Loucy (cell line): ENCODE measurements around the gene KNCN.
A peak's percentile ranks its signal among the peaks of the same experiment; 100 is the strongest.

Experiments used
- H2AFZ ChIP-seq: fragments of 200-600 bp; sonication (generic); 2 replicates; pipeline ENCODE4 v1.6.0; 2016; ENCODE audit warnings: antibody characterized with exemption, mild to moderate bottlenecking, low read length, moderate library complexity
- H3F3A ChIP-seq: fragments of 200-600 bp; 2 replicates; pipeline ENCODE4 v1.6.0; 2016; ENCODE audit warnings: antibody characterized with exemption, low read depth, mild to moderate bottlenecking
- H3K27me3 ChIP-seq: fragments of 200-600 bp; sonication (generic); 2 replicates; pipeline ENCODE4 v1.6.1; 2014; ENCODE audit warnings: low read length, mild to moderate bottlenecking; ENCODE audit not compliant: insufficient read depth, poor library complexity, severe bottlenecking
- H3K36me3 ChIP-seq: fragments of 200-600 bp; sonication (generic); 2 replicates; pipeline ENCODE4 v1.6.1; 2016; ENCODE audit warnings: low read length; ENCODE audit not compliant: insufficient read depth
- H3K4me1 ChIP-seq: fragments of 200-600 bp; sonication (generic); 2 replicates; pipeline ENCODE4 v1.5.1; 2014; ENCODE audit warnings: low read length, mild to moderate bottlenecking; ENCODE audit not compliant: insufficient read depth, poor library complexity, severe bottlenecking
- H3K4me2 ChIP-seq: fragments of 200-600 bp; sonication (generic); 2 replicates; pipeline ENCODE4 v1.6.0; 2014; ENCODE audit warnings: antibody characterized with exemption, low read length, low read depth, mild to moderate bottlenecking; ENCODE audit not compliant: poor library complexity, severe bottlenecking
- H3K4me3 ChIP-seq: fragments of 200-600 bp; sonication (generic); 2 replicates; pipeline ENCODE4 v1.5.1; 2014; ENCODE audit warnings: low read length, mild to moderate bottlenecking, mixed read lengths; ENCODE audit not compliant: poor library complexity, severe bottlenecking
- H3K79me2 ChIP-seq: fragments of 200-600 bp; sonication (generic); 2 replicates; pipeline ENCODE4 v1.6.1; 2014; ENCODE audit warnings: low read length; ENCODE audit not compliant: insufficient read depth
- H3K9ac ChIP-seq: fragments of 200-600 bp; sonication (generic); 2 replicates; pipeline ENCODE4 v1.6.0; 2014; ENCODE audit warnings: mild to moderate bottlenecking, low read depth, low read length, moderate library complexity; ENCODE audit not compliant: poor library complexity, severe bottlenecking
- H3K9me2 ChIP-seq: fragments of 200-600 bp; sonication (generic); replicated peaks from 2 replicates; pipeline ENCODE4 v1.6.1; 2016; ENCODE audit warnings: low read depth, low read length, mixed read lengths
- H3K9me3 ChIP-seq: fragments of 200-600 bp; sonication (generic); 2 replicates; pipeline ENCODE4 v1.6.1; 2014; ENCODE audit warnings: mild to moderate bottlenecking, antibody characterized with exemption, low read length, low read depth; ENCODE audit not compliant: insufficient read depth
- H4K20me1 ChIP-seq: fragments of 200-600 bp; sonication (generic); 2 replicates; pipeline ENCODE4 v1.6.0; 2014; ENCODE audit warnings: antibody characterized with exemption, low read length, mild to moderate bottlenecking; ENCODE audit not compliant: insufficient read depth, poor library complexity, severe bottlenecking
- EZH2phosphoT487 ChIP-seq: fragments of 200-600 bp; IDR thresholded peaks from 2 replicates; pipeline ENCODE4 v1.6.1; 2018; ENCODE audit warnings: antibody characterized with exemption, mild to moderate bottlenecking, moderate library complexity, borderline replicate concordance
- TF ChIP-seq, protein P1 (sequence below): fragments of 200-600 bp; sonication (generic); conservative IDR thresholded peaks from 2 replicates; pipeline ENCODE4 v1.5.1; 2014; ENCODE audit warnings: mild to moderate bottlenecking, antibody characterized with exemption, low read length

KNCN gene

DNA sequence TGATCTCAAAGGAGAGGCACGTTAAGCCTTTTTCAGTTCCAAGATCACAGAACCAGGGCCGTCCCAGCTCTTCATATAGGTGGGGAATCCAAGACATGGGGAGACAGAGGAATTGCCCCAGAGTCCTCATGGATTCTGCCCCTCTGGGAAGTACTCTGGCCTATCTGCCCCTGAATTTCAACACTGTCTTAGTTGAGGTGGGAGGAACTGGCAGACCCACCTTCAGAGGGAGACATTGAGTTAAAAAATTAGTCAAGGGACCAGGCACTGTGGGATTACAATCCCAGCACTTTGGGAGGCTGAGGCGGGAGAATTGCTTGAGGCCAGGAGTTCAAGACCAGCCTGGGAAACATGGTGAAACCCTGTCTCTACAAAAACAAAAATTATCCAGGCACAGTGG, 2.1 kb upstream of the KNCN start:
- Histone ChIP-seq H3K9ac (no peak overlapping the region), H3K4me1 (peaks cover 7% of the 10 kb centered on the region), H3K4me3 (no peak overlapping the region), H3K36me3 (no peaks in the 10 kb centered on the region), H3K9me3 (no peaks in the 10 kb centered on the region), H4K20me1 (no peaks in the 10 kb centered on the region), H3K4me2 (no peak overlapping the region), H3K9me2 (no peaks in the 10 kb centered on the region), H2AFZ (0 out of 2 replicates have a peak overlapping the region, but pooled peaks have one; percentile 10), H3K27me3 (no peaks in the 10 kb centered on the region), H3K79me2 (no peaks in the 10 kb centered on the region), H3F3A (no peaks in the 10 kb centered on the region)
- TF ChIP-seq, protein P1, sequence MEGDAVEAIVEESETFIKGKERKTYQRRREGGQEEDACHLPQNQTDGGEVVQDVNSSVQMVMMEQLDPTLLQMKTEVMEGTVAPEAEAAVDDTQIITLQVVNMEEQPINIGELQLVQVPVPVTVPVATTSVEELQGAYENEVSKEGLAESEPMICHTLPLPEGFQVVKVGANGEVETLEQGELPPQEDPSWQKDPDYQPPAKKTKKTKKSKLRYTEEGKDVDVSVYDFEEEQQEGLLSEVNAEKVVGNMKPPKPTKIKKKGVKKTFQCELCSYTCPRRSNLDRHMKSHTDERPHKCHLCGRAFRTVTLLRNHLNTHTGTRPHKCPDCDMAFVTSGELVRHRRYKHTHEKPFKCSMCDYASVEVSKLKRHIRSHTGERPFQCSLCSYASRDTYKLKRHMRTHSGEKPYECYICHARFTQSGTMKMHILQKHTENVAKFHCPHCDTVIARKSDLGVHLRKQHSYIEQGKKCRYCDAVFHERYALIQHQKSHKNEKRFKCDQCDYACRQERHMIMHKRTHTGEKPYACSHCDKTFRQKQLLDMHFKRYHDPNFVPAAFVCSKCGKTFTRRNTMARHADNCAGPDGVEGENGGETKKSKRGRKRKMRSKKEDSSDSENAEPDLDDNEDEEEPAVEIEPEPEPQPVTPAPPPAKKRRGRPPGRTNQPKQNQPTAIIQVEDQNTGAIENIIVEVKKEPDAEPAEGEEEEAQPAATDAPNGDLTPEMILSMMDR = peak; percentile 20; the same call in 1 of the 2 replicates
- no peak for TF ChIP-seq EZH2phosphoT487

DNA sequence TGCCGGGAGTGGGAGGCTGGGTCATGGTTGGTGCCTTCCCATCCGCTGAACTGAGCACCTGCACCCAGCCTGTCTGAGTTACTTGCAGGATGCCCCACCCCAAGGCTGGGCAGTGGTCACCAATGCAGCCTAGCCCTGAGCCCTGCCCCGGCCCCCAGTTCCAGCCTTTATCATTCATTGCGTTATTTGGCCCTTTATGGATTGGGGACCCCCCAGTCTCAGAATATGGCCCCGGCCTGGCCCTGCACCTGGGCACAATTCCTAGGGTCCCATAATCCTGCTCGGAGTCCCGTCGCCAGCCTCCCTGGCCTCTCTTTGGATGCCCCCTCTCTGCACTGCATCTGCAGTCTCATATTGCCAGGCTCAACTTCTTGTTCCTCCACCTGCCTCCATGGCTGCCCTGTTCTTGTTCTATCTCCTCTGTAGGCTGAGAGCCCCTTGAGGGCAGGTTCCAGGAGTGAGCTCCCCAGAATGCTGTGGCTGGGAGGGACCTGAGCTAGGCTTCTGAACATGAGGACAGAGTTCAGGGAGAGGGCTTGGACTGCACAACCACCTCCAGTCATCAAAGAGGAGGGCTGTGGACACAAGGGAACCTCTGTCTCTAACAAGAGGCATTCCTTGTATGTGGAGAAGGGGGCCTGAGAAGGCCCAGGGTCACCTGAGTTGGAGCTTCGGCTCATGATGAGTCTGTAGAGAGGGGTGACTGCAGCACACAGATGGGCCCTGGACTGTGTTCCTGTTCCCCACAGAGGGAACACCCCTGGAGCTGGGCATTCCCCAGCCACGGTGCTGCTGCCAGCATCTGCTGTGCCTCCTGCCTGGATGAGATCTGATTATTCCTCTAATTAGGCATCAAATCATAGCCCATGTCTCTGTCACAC, 1.1 kb upstream of the KNCN start:
- H3K9me2 ChIP-seq = no peaks in the 10 kb centered on the region
- no peak overlapping the region for H3K9ac ChIP-seq
- H3K79me2 ChIP-seq = no peaks in the 10 kb centered on the region
- H4K20me1 ChIP-seq = no peaks in the 10 kb centered on the region
- H3K36me3 ChIP-seq = no peaks in the 10 kb centered on the region
- peaks cover 7% of the 10 kb centered on the region for H3K4me1 ChIP-seq
- no peak overlapping the region for H3K4me3 ChIP-seq
- no peaks in the 10 kb centered on the region for H3F3A ChIP-seq
- no peak for TF ChIP-seq EZH2phosphoT487
- TF ChIP-seq, protein P1 = no peak
- H2AFZ ChIP-seq = 0 out of 2 replicates have a peak overlapping the region, but pooled peaks have one; percentile 10
- H3K27me3 ChIP-seq = no peaks in the 10 kb centered on the region
- H3K4me2 ChIP-seq = no peak overlapping the region
- H3K9me3 ChIP-seq = no peaks in the 10 kb centered on the region

DNA sequence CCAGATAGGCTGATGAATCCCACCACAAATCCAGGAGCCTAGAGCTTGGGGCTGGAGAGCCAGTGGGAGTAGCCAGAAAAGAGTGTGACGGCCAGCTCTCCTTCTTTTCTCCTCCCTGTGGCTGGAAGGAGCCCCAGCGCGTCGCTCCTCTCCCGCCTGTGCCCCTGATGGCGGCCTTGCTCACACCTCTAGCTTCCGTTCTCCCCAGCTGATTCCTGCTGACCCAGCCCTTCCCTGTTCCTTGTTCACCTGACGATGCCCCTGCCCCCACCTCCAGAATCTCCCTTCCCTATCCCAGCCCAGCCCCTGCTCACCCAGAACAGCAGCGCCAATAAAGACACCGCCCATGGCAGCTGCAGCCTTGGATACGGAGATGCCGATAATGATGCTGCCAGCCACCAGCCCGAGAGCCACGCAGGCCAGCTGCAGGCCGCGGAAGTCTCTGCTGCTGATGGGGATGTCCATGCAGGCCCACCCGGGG, 656 bp downstream of the KNCN start:
- Histone ChIP-seq H3K9me2 (no peaks in the 10 kb centered on the region), H3K4me2 (no peak overlapping the region), H3F3A (no peaks in the 10 kb centered on the region), H4K20me1 (no peaks in the 10 kb centered on the region), H3K36me3 (no peaks in the 10 kb centered on the region), H3K9ac (no peak overlapping the region), H3K79me2 (no peaks in the 10 kb centered on the region), H3K4me3 (no peak overlapping the region), H2AFZ (no peak overlapping the region), H3K4me1 (peaks cover 7% of the 10 kb centered on the region), H3K27me3 (no peaks in the 10 kb centered on the region), H3K9me3 (no peaks in the 10 kb centered on the region)
- TF ChIP-seq EZH2phosphoT487 = no peak
- TF ChIP-seq, protein P1 = no peak
